ENCODE results near the gene TRIM46.
"Not testable (repeated sequence)": the region's sequence is repeated elsewhere in the genome, so short reads cannot be mapped to it uniquely, and the experiment has no call there.

The TRIM46 gene

GRCh38 chr1:155186067-155186793 lies 12.6 kb downstream of the TRIM46 start:
- no peak for DNase-seq (ENCODE audit: low read depth)

- DNase-seq (ENCODE audit: low read depth): no peak
Measured at GRCh38 chr1:155186794-155187455, 13.3 kb downstream of the TRIM46 start.

DNA sequence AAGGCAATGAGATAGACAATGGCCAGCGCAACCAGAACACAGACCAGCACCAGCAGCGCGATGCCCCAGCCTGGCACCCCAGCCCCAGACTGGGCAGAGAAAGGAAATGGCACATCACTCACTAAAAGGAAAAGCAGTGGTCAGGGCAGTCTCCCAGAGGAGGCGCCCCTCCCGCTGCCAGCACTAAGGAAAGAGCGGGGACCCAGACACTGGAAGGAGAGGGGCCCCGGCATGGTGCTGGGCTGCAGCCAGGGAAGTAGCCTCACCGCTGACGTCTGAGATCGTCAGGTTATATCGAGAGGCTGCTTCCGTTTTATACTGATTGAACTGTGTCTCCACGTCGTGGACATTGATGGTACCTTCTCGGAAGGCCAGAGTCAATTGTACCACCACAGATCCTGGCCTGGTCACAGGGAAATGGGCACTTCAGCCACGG lies 13.8 kb downstream of the TRIM46 start:
- DNase-seq (ENCODE audit: low read depth): no peak

GRCh38 chr1:155188268-155188667 lies 14.6 kb downstream of the TRIM46 start:
- DNase-seq (ENCODE audit: low read depth): no peak

DNA sequence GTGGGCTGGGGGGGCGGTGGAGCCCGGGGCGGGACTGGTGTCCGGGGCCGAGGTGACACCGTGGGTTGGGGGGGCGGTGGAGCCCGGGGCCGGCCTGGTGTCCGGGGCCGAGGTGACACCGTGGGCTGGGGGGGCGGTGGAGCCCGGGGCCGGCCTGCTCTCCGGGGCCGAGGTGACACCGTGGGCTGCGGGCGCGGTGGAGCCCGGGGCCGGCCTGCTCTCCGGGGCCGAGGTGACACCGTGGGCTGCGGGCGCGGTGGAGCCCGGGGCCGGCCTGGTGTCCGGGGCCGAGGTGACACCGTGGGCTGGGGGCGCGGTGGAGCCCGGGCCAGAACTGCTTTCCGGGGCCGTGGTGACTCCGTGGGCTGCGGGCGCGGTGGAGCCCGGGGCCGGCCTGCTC lies 16.3 kb downstream of the TRIM46 start:
- DNase-seq (ENCODE audit: low read depth): not testable (repeated sequence)

DNA sequence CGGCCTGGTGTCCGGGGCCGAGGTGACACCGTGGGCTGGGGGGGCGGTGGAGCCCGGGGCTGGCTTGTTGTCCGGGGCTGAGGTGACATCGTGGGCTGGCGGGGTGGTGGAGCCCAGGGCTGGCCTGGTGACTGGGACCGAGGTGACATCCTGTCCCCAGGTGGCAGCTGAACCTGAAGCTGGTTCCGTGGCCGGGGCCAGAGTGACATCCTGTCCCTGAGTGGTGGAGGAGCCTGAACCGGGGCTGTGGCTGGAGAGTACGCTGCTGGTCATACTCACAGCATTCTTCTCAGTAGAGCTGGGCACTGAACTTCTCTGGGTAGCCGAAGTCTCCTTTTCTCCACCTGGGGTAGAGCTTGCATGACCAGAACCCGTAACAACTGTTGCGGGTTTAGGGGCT lies 18.3 kb downstream of the TRIM46 start:
- DNase-seq (ENCODE audit: low read depth): no peak

DNA sequence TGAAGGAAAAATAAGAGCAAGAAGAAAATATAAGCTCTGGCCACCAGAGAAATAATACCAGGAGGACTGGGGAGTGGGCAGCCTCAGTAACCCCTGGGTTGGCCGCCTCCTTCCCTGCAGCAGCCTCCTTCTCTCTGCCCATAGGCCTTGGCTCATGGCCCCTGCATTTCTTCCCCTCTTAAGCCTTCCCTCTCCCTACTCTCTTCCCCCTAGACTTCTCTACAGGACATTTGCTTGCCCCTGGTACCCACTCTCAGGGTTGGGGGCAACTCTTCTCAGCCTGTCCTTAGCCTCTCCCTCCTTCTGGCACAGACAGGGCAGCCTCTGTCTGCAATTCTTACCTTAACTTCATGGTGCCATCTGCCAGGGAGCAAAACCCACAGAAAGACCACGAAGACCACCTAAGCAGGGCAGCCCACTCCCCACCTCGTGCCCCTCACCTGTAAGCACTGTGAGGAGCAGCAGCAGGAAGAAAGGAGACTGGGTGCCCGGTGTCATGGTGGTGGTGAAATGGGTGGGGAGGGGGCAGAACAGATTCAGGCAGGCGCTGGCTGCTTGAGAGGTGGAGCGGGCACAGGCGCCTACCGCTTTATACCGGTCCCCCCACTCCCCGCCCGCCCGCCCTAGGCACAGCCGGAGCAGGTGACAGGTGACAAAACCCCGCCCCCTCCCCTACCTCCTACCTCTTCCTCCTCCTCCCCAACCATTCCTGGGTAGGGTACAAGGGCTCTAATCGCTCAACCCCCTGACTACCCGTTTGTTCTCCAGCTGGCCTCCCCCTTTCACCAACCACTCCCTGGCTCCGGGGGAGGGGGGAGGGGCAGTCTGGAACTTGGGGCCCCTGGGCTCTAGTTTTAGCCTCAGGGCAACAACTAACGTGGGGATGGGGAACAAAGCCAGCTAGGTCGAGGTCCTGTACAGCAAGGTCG lies 19.0 kb downstream of the TRIM46 start:
- no peak for DNase-seq (ENCODE audit: low read depth)

GRCh38 chr1:155193275-155193990 lies 19.8 kb downstream of the TRIM46 start:
- DNase-seq (ENCODE audit: low read depth): peak; percentile 83

DNA sequence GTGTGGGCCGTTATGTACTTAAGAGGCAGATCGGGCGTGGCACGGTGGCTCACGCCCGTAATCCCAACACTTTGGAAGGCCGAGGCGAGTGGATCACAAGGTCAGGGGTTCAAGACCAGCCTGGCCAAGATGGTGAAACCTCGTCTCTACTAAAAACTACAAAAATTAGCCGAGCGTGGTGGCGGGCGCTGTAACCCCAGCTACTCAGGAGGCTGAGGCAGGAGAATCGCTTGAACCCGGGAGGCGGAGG lies 20.3 kb downstream of the TRIM46 start:
- not testable (repeated sequence) for DNase-seq (ENCODE audit: low read depth)

- no peak for DNase-seq (ENCODE audit: low read depth)
Measured at GRCh38 chr1:155195201-155196102, 21.8 kb downstream of the TRIM46 start.

GRCh38 chr1:155196103-155196892 lies 22.6 kb downstream of the TRIM46 start:
- DNase-seq (ENCODE audit: low read depth): no peak

DNA sequence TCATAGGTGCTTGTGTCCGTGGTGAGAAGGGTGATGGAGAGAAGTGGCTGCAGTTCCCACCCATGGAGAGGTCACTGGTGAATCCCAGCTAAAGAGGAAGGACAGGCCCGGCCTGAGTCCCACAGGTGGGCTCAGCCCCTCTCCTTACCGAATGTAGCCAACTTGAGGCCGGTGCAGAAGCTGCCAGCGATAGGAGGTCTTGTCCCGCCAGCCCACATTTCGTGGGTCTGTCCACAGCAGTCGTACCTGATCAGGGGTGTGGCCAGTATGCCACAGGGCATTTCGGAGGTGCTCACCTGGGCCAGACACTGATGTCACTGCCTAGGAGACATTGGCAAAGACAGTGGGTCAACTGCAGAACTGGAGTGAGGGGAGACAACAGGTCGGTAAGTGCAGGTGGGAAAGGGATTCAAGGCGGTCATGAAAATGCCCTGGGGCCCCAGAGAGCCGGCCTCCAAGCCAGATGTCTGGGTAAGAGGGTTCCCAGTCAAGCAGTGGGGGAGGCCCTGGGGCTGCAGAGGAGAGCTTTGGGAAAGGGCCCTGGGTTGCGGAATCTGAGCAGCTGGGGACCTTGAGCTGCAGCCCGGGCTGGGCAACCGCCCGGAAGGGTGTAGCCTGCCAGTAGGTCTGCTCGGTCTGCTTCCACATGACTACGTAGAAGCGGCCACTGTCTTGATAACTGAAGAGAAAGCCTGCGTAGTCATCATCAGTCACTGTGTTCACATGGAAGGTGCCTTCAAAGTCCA lies 23.4 kb downstream of the TRIM46 start:
- no peak for DNase-seq (ENCODE audit: low read depth)

DNA sequence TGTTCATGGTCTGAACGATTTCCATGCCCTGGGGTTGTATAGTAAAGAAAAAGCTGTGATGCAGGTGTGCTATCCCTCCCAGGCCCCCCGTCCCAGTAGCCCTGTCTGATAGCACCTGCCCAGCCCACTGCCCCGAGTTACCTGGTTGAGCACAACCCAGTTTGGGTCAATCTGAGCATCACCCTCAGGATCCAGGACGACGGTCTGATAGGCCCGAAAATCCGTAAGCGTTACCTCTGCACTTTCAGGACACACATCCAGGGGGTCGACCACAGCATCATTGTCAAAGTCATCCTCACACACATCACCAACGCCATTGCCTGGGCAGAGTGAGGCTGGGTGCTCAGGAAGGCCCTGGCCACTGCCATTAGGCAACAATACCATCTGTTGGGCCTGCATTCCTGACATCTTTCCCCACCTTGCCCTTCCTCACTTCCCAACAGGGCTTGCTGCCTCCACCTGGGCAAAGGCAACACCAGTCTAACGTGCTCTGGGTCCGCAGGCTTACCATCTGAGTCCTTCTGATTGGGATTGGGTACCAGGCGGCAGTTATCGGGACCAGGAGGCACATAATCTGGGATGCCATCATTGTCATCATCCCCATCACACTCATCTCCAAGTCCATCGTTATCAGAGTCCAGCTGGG lies 24.4 kb downstream of the TRIM46 start:
- DNase-seq (ENCODE audit: low read depth): no peak

DNA sequence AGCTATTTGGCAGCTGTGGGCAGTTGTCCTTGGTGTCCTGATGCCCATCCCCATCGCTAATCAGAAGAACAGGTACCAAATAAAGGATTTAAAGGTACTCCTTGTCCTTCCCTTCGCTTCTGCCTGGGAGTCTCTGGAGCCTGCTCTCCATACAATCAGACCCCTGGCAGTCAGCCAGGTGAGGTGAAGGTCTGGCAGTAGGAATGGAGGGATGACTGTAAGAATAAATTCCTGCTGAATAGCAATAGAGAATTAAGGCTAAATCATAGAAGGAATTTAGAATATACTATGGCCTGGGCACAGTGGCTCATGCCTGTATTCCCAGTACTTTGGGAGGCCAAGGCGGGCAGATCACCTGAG lies 24.9 kb downstream of the TRIM46 start:
- no peak for DNase-seq (ENCODE audit: low read depth)

- DNase-seq (ENCODE audit: low read depth): no peak
Measured at GRCh38 chr1:155199792-155200191, 26.1 kb downstream of the TRIM46 start.

- no peak for DNase-seq (ENCODE audit: low read depth)
Measured at GRCh38 chr1:155200920-155201319, 27.3 kb downstream of the TRIM46 start.

DNA sequence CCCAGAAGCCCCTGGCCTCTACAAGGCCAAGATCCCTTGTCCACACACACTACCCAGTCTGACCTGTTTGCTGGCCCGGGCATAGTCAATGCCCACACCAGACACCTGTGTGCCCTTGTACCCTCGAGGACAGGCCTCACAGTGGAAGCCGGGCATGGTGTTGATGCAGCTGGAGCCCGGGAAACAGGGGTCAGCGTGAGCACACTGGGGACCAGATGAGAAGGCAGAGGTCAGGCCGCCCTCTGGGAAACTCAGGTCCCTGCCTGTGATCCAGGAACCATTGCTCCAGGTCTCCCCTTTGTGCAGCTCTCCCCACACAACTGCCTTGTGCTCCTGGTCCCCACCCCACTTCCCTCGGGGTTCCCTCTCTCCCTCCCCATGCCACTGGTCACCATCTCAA lies 28.5 kb downstream of the TRIM46 start:
- DNase-seq (ENCODE audit: low read depth): no peak

DNA sequence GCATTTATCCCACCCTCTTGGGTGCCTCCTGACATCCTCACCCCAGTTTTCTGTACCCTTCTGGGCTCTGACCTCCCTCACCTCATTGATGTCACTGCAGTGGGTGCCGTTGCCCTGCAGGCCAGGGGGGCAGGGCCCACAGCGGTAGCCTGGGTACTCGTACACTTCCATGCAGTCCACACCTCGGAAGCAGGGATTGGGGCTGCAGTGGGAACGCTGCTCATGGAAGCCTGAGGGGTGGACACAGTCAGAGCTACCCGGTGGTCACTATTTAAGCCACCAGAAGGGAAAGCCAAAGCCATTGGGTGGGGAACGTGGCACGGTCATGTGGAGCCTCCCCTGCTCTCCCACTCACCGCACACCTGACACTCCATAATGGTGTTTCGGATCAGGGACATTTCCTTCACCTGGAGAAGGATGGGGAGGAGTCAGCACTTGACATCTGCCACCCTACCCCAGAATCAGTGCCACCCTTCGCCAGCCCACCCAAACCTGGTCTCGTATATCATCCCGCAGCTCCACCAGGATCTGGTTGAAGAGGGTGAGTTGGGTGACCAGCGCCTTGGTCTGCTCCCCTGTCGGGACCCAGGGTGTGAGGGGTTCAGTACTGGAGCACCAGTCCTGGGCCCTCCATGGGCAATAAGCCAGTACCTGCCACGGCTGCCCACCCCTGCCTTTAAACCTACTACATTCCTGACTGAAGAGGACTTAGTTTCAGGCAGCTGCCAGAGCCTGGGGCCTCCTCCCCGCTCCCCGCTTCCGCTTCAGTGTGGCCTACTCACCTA lies 29.3 kb downstream of the TRIM46 start:
- DNase-seq (ENCODE audit: low read depth): no peak

All from GM04504 (cell line).